Lung (tissue), 12 donors: ENCODE results near the gene IGBP1. TPM values are rescaled to one million over a fixed set of nuclear protein-coding genes. Genes with fewer than 3 reads are reported as not detected.
A peak's percentile ranks its signal among the peaks of the same experiment; 100 is the strongest.

ENCODE experiments used
- ATAC-seq: fragments of 200-7000 bp; cut with Tn5 transposase; one replicate; pipeline ENCODE4 v1.9.1; 2020; ENCODE audit warnings: moderate number of reproducible peaks; ENCODE audit not compliant: insufficient read depth, low FRiP score
- DNase-seq, 3 donors: peaks; one replicate each; pipeline ENCODE4 v3.0.0-alpha.2; 2013 to 2017
- H3K27ac ChIP-seq, 2 donors: one replicate each; pipeline ENCODE4 v1.5.1; 2013; ENCODE audit warnings: mild to moderate bottlenecking in 2 of 2, moderate library complexity in 2 of 2, control low read depth in 1 of 2, inconsistent platforms in 1 of 2, low read depth in 1 of 2, low read length in 1 of 2
- H3K27me3 ChIP-seq, 3 donors: one replicate each; pipeline ENCODE4 v1.5.1; 2013; ENCODE audit warnings: low read length in 2 of 3; ENCODE audit not compliant: control insufficient read depth in 3 of 3, insufficient read depth in 3 of 3
- H3K36me3 ChIP-seq, 4 donors: one replicate each; pipeline ENCODE4 v1.5.1; 2013; ENCODE audit warnings: low read length in 4 of 4, mild to moderate bottlenecking in 1 of 4, moderate library complexity in 1 of 4; ENCODE audit not compliant: control insufficient read depth in 4 of 4, insufficient read depth in 4 of 4
- H3K4me1 ChIP-seq, 5 donors: one replicate each; pipeline ENCODE4 v1.5.1; 2013; ENCODE audit warnings: low read length in 5 of 5, mild to moderate bottlenecking in 2 of 5, moderate library complexity in 1 of 5; ENCODE audit not compliant: control insufficient read depth in 5 of 5, insufficient read depth in 5 of 5
- H3K4me3 ChIP-seq: one replicate; pipeline ENCODE4 v1.5.1; 2013; ENCODE audit warnings: mild to moderate bottlenecking, control low read depth, moderate library complexity
- H3K9ac ChIP-seq, 2 donors: one replicate each; pipeline ENCODE4 v1.5.1; 2013; ENCODE audit warnings: low read length in 2 of 2, control low read depth in 1 of 2; ENCODE audit not compliant: insufficient read depth in 1 of 2
- H3K9me3 ChIP-seq, 4 donors: one replicate each; pipeline ENCODE4 v1.5.1; 2013; ENCODE audit warnings: low read length in 3 of 4, mild to moderate bottlenecking in 1 of 4, moderate library complexity in 1 of 4; ENCODE audit not compliant: control insufficient read depth in 4 of 4, insufficient read depth in 3 of 4
- CTCF ChIP-seq: IDR thresholded peaks from 2 replicates; pipeline ENCODE4 v1.5.1; 2012; ENCODE audit warnings: mild to moderate bottlenecking; ENCODE audit errors: control extremely low read depth, extremely low read depth
- WGBS, 2 donors: extraction: QIAGEN DNeasy Blood & Tissue Kit; methylation state at CpG; one replicate each; pipeline ENCODE4 v1.1.7; 2013; 5-methylcytosine and 5-hydroxymethylcytosine counted together
- polyA plus RNA-seq, 2 donors: library from polyadenylated mRNA; stranded (reverse); fragments of 200-250 nt; gene quantifications; one replicate each; pipeline ENCODE4 v1.2.1, GENCODE V29; 2013
- total RNA-seq, 2 donors: library from RNA; depleted of rRNA in 1 of 2; stranded (reverse); fragments of >200 nt in 1 of 2; gene quantifications; one replicate each; pipeline ENCODE4 v1.2.1, GENCODE V29; 2014 to 2021
- donor health status: control.
- donor health status: control.
- donor health status: Bipolar disorder and iron deficiency.
- donor health status: healthy.
- donor health status: DM: yes; HTN: yes; CAD: no.

Gene IGBP1
- total and polyA plus RNA-seq, 4 donors: 35.5 to 69.1 (median 38.3) TPM

- H3K9ac ChIP-seq: no peak overlapping the region
- peaks cover 0 to 4% (median 0%) of the 10 kb centered on the region in 5 donors for H3K4me1 ChIP-seq
- H3K9me3 ChIP-seq: no peaks in the 10 kb centered on the region
- H3K36me3 ChIP-seq: no peaks in the 10 kb centered on the region
- ATAC-seq (no peak), DNase-seq (peak; percentile 17 to 45 (median 18))
- no peak overlapping the region for H3K27ac ChIP-seq
- no peak overlapping the region for H3K4me3 ChIP-seq
- WGBS, 2 donors: 63 to 76% methylated on average over 4 of the region's 4 CpGs
- TF ChIP-seq CTCF: no peak
- H3K27me3 ChIP-seq: peaks cover 0 to 2% (median 0%) of the 10 kb centered on the region in 3 donors
Observed at GRCh38 chrX:70174754-70175153, 41.5 kb downstream of the IGBP1 start.

- 78 to 82% methylated on average over 7 of the region's 7 CpGs for WGBS, 2 donors
Observed at GRCh38 chrX:70175338-70175737, 42.1 kb downstream of the IGBP1 start.

GRCh38 chrX:70176938-70177533 is 43.8 kb downstream of the IGBP1 start, which contains the start of gene DGAT2L6:
TSS of gene DGAT2L6 (plus strand) at chrX:70177483. CDS start at chrX:70177583, 100 bp downstream.
- WGBS, 2 donors: 58 to 69% methylated on average over 7 of the region's 7 CpGs
- Histone ChIP-seq H3K4me3 (no peak within 1 kb of the TSS), H3K9ac (no peak within 1 kb of the TSS), H3K36me3 (no peaks in the 10 kb centered on the region), H3K27me3 (peaks cover 0 to 4% (median 0%) of the 10 kb centered on the region in 3 donors), H3K27ac (no peak within 1 kb of the TSS), H3K4me1 (peaks cover 0 to 4% (median 0%) of the 10 kb centered on the region in 5 donors), H3K9me3 (no peaks in the 10 kb centered on the region)
- ATAC-seq: no peak
- no peak for DNase-seq
- no peak for TF ChIP-seq CTCF

More at GRCh38 chrX:70175338-70175737, 42.1 kb downstream of the IGBP1 start:
- DNase-seq: no peak
- Histone ChIP-seq H3K27me3 (peaks cover 0 to 2% (median 0%) of the 10 kb centered on the region in 3 donors), H3K4me1 (peaks cover 0 to 4% (median 0%) of the 10 kb centered on the region in 5 donors), H3K4me3 (no peak overlapping the region), H3K9ac (no peak overlapping the region), H3K36me3 (no peaks in the 10 kb centered on the region), H3K27ac (no peak overlapping the region), H3K9me3 (no peaks in the 10 kb centered on the region)
- TF ChIP-seq CTCF: no peak
- ATAC-seq: no peak
